Measurements from ENCODE around the gene TMEM200B.

GRCh38 chr1:29133861-29134694 lies 10.4 kb upstream of the TMEM200B start:
- TF ChIP-seq CTCF (IDR thresholded peaks at IDR 0.05) (no peak), POLR2A (IDR thresholded peaks at IDR 0.05) (no peak)
